HG02840 (cell line): ENCODE results near the gene DOK7.

ENCODE experiments used
- ATAC-seq: cut with Tn5 transposase; IDR thresholded peaks from one replicate; pipeline ENCODE4 v1.9.1; 2021; ENCODE audit warnings: mild to moderate bottlenecking, moderate library complexity, moderate number of reproducible peaks; ENCODE audit not compliant: unreplicated experiment, low FRiP score

Gene DOK7, protein sequence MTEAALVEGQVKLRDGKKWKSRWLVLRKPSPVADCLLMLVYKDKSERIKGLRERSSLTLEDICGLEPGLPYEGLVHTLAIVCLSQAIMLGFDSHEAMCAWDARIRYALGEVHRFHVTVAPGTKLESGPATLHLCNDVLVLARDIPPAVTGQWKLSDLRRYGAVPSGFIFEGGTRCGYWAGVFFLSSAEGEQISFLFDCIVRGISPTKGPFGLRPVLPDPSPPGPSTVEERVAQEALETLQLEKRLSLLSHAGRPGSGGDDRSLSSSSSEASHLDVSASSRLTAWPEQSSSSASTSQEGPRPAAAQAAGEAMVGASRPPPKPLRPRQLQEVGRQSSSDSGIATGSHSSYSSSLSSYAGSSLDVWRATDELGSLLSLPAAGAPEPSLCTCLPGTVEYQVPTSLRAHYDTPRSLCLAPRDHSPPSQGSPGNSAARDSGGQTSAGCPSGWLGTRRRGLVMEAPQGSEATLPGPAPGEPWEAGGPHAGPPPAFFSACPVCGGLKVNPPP

DNA sequence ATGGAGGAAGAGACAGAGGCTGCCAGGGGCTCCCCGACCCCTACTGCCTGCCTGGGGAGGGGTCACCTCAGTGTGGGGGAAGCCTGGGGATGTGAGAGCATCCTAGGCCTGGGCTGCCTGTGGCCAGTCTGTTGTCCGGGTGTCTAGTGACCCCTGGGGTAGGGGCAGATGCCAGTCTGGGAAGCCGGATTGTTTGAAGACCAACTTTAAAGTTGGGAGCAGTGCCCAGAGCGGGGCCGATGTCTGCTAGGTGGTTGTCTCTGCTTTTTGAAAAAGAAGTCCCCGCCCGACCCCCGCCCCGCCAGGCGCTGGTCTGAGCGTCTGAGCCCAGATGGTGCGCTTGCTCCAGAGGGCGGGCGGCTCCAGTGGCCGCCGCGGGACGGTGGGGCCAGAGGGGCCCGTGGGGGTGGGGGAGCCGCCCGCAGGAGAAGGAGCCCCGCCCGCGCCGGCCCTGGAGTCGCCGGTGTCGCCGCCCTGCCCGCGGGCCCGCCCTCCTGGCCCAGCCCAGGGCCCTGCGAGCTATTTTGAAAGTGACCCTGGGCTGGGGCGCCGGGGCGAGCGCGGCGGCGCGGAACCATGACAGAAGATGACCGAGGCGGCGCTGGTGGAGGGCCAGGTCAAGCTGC is at the start of gene DOK7:
Gene DOK7, plus strand, starts transcription at position 517 of the 626 bp plus-strand sequence. Its CDS starts 70 bp downstream, at position 587.
- ATAC-seq = no peak

DNA sequence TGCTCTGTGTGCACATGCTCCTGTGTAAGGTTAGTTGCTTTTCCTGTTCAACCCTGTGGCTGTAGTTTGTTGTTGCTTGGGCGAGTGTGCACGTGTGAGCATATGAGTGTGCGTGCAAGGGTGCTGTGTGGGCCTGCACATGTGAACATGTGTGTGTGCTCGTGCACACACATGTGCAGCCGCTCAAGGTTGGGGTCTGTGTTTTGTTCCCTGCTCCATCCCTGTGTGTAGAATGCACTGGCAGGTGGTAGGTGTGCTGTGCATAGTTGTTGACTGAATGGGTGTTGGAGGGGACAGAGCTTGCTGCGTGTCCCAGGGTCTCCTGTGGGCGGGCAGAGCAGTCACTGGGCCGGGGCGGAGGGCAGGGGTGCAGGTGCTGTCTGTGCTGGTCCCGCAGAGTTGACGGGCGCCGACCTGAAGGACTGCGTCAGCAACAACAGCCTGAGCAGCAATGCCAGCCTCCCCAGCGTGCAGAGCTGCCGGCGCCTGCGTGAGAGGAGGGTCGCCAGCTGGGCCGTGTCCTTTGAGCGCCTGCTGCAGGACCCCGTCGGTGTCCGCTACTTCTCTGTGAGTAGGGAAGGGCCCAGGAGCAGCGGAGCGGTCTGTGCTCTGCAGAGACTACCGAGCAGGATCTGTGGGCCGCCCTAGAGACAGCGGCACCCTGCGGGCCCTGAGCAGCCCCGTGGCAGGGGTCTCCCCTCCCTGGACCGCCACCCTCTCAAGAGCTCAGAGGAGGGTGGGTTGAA is 49.3 kb upstream of the DOK7 start:
- ATAC-seq = no peak

GRCh38 chr4:3414421-3415279 is 48.5 kb upstream of the DOK7 start:
- ATAC-seq = no peak

- no peak for ATAC-seq
Measured at GRCh38 chr4:3415471-3416141, 47.5 kb upstream of the DOK7 start.

- no peak for ATAC-seq
Measured at GRCh38 chr4:3416270-3416669, 46.8 kb upstream of the DOK7 start.

DNA sequence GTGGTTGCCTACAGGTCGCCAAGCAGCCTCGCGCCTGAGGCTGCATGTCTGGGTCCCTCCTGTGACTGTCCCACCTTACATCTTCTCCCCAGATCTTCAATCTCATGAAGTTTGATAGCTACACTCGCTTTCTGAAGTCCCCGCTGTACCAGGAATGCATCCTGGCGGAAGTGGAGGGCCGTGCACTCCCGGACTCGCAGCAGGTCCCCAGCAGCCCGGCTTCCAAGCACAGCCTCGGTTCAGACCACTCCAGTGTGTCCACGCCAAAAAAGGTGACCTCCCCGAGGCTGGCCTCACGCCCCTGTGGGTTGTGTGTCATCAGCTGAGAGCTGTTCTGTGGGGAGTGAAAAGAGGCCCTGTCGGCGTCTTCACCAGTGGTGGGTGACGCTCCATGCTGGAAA is 46.3 kb upstream of the DOK7 start:
- no peak for ATAC-seq

- no peak for ATAC-seq
Measured at GRCh38 chr4:3417448-3417847, 45.7 kb upstream of the DOK7 start.

DNA sequence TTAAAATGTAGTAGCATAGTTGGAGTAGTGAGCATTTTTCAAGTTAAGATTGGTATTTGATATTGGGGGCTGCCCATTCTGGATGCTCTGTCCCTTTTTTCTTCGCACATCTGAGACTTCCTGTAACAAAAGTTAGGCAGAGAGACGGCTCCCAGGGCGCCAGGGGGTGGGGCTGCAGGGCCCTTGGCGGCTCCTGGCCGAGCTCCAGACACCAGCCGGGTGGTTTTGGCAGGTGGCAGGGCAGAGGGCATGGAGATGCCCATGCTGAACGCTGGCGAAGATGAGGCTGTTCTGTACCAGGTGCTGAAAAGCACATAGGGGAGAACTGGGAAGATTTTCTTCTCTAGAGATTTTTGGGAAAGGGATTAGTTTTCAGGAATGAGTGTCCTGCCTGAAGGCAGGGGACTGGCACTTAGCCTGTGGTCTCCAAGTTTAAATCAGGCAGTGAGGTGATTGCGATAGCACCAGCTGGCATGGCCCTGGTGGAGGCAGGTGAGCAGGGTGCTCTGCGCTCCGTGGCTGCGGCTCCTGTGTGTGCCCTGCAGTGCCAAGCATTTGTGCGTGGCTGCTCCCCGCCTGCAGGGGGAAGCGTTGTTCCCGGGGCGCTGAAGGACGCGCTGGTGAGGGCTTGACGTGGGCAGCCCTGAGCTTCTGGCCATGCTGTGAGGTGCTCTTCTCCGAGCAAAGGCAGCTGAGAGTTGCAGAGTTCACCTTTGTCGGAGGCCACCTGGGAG is 44.9 kb upstream of the DOK7 start:
- no peak for ATAC-seq

DNA sequence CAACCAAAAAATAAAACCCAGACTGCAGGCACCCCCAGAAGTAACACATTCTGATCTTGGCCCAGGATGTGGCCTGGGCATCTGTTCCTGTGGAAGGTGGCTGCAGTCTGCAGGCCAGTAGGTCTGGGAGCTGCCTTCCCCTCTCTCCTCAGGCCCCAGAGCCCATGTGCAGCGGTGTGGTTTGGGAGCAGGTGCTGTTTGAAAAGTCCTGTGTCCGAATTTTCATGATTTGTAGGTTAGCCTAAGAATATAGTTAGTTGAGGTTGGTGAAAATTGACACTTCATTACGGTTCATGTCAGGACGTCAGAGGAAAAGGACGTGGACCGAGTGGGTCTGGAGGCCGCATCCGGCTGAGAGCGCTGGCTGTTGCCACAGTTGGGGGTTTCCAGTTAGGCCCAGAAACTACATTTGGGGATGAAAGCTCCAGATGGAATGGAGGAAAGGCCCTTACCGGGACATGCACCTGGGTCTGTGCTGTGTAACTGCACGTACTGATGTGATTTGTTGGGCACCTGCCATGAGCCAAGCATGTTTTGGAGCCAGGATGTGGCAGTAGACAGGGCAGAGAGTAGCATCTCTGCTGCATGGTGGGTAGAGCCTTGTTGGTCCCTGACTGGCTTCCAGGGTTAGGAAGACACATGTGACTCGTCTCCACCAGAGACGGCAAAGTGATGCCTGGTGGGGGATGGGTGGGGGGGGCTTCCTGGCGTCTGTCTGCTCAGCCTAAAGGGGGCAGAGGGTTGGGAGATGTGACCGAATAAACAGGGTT is 43.1 kb upstream of the DOK7 start:
- ATAC-seq = no peak

DNA sequence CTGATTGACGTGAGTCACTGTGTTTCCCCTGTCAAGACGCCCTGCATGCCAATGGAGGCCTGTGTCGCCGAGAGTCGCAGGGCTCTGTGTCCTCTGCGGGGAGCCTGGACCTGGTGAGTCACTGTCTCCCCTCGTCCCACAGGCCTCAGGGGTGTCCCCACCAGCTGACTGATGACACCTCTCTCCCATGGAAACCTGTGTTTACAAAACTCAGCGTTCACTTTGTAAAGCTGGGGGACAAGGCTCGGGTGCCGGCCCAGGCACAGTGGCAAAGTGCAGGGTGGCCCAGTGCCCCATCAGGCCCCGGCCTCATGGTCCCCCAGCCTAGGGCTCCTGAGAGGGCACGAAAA is 42.5 kb upstream of the DOK7 start:
- ATAC-seq = no peak

DNA sequence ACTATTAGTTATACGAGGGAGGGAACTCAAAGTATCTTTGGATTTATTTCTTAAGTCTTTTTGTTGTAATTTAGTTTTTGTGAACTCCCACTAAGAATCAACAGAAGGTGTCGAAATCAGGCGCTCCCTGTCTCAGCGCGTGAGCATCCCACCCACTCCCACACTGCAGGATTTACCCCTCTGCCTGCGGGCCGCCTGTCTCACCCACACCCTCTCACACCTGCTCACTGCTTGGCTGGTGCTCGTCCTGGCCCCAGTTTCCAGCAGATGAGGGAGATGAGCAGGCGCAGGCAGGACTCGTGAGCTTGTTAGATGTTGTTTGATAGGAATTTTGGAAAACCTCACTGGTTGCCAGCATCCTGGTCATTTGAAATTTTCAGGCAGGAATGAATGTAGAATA is 42.1 kb upstream of the DOK7 start:
- ATAC-seq = no peak

DNA sequence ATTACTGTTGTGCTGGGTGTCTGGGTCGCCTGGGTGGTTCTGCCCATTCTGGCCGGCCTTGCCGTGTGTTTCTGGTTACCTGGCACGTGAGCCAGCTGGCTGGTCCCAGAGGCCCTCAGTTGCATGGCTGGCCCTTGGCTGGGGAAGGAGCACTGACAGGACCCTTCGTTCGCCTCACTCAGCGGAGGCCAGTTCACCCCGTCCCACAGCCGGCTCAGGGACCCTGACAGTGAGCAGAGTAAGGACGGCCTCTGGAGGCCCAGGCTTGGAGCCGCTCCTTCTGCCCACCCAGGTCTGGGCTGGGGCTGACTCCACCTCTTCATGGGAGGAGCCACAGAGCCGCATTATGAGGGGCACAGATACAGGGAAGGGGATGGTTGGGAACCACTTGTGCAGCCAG is 41.6 kb upstream of the DOK7 start:
- ATAC-seq = no peak

DNA sequence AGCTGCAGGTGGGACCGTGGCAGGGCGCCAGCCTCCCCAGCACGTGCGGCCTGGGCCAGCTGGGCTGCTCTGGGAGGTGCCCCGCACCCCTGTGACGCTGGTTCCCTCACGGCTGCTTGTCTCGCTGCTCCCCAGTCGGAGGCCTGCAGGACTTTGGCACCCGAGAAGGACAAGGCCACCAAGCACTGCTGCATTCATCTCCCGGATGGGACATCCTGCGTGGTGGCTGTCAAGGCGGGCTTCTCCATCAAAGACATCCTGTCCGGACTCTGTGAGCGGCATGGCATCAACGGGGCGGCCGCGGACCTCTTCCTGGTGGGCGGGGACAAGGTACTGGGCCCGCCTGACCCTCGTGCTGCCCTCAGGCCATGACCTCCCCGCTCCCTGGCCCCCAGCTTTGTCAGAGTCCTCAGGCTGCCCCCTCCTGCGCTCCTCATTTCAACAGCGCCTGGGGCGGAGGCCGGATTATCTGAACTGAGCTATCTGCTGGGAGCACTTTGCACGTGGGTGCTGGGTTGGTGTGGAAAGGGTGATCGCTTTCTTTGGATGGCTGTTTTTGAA is 40.8 kb upstream of the DOK7 start:
- ATAC-seq = no peak

GRCh38 chr4:3422808-3423297 is 40.3 kb upstream of the DOK7 start:
- ATAC-seq = no peak

DNA sequence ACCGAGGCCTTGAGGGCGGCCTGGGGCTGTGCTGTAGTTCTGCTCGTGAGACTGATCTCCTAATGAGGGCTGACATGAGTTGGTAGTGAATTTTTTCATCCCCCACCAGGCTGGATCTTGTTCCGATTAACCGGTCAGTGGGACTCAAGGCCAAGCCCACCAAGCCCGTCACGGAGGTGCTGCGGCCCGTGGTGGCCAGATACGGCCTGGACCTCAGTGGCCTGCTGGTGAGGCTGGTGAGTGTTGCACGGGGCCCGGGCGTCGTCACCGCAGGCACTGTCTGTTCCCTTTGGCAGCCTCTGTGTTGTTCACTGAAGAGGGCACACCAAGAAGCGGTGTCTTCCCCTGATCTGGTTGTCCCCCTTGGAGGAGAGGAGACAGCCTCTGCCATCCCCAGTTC is 39.7 kb upstream of the DOK7 start:
- no peak for ATAC-seq

GRCh38 chr4:3423952-3424351 is 39.2 kb upstream of the DOK7 start:
- ATAC-seq = no peak

- no peak for ATAC-seq
Measured at GRCh38 chr4:3424522-3425095, 38.5 kb upstream of the DOK7 start.
